Left ventricle myocardium inferior (tissue), 1 donor: ENCODE measurements around the gene ELP4. TPM values are rescaled to one million over a fixed set of nuclear protein-coding genes. Genes with fewer than 3 reads are reported as not detected.
A peak's percentile ranks its signal among the peaks of the same experiment; 100 is the strongest.

Experiments used
- DNase-seq: peaks from one replicate; pipeline ENCODE4 v3.0.0-alpha.2; 2020
- H3K27ac ChIP-seq: fragments of 200-600 bp; replicated peaks from 2 replicates; pipeline ENCODE4 v1.8.0; 2021
- H3K27me3 ChIP-seq: fragments of 200-600 bp; 2 replicates; pipeline ENCODE4 v1.8.0; 2021; ENCODE audit warnings: low read depth
- H3K36me3 ChIP-seq: fragments of 200-600 bp; 2 replicates; pipeline ENCODE4 v1.8.0; 2021
- H3K4me1 ChIP-seq: fragments of 200-600 bp; 2 replicates; pipeline ENCODE4 v1.8.0; 2021
- H3K4me3 ChIP-seq: fragments of 200-600 bp; 2 replicates; pipeline ENCODE4 v1.8.0; 2021; ENCODE audit warnings: mild to moderate bottlenecking, moderate library complexity
- H3K9me3 ChIP-seq: fragments of 200-600 bp; replicated peaks from 2 replicates; pipeline ENCODE4 v1.8.0; 2021
- CTCF ChIP-seq: fragments of 200-600 bp; IDR thresholded peaks from 2 replicates; pipeline ENCODE4 v1.8.0; 2021; ENCODE audit warnings: antibody characterized with exemption, mild to moderate bottlenecking, borderline replicate concordance
- intact Hi-C: fragments of 100-400 bp; cut with micrococcal nuclease; formaldehyde crosslinking; loops from one replicate; pipeline ENCODE4 v1.11.0; 2022
- long read RNA-seq: library from polyadenylated mRNA; unstranded; transcript quantifications from one replicate; pipeline ENCODE4 v2.0.0, GENCODE V29; 2021
- total RNA-seq: library from RNA; stranded (reverse); fragmentation: NEBNext Ultra II Directional; extraction: Animal tissue kit (Norgen Biotek cat#: 25700); gene quantifications from one replicate; pipeline ENCODE4 v1.2.1, GENCODE V29; 2021
- donor health status: DM: no; HTN: yes; CAD: no; lungs with severe emphysema.

ELP4 gene
- 13.6 TPM for total RNA-seq
- long read RNA-seq, full-length matches to known transcripts, result 8 of 11 reads
- long read RNA-seq, partial matches to known transcripts, result 2 of 11 reads
- long read RNA-seq, other reads (novel, unspliced or antisense), result 1 of 11 reads

GRCh38 chr11:31509429-31510345 lies at the start of gene ELP4, which contains the start of gene IMMP1L:
TSS of gene ELP4 (plus strand) at chr11:31509767. CDS start at chr11:31509785, 18 bp downstream.
TSS of gene IMMP1L (minus strand) at chr11:31509622. CDS start at chr11:31463276, 46,346 bp downstream.
- H3K9me3 ChIP-seq, result no peaks in the 10 kb centered on the region
- peaks cover 42% of the 10 kb centered on the region for H3K4me1 ChIP-seq
- peak; percentile 95 for DNase-seq
- H3K36me3 ChIP-seq, result peaks cover 5% of the 10 kb centered on the region
- H3K27ac ChIP-seq, result peak within 1 kb of the TSS; percentile 81
- intact Hi-C loops, result no loop called here
- H3K4me3 ChIP-seq, result peak within 1 kb of the TSS; percentile 75
- TF ChIP-seq CTCF, result no peak
- H3K27me3 ChIP-seq, result no peaks in the 10 kb centered on the region

- intact Hi-C loops, result no loop called here
Measured at GRCh38 chr11:31464436-31464835, 45.1 kb upstream of the ELP4 start.

GRCh38 chr11:31474083-31474482 lies 35.5 kb upstream of the ELP4 start:
- no peaks in the 10 kb centered on the region for H3K27me3 ChIP-seq
- intact Hi-C loops, result no loop called here
- no peak overlapping the region for H3K4me3 ChIP-seq
- H3K9me3 ChIP-seq, result no peaks in the 10 kb centered on the region
- H3K36me3 ChIP-seq, result no peaks in the 10 kb centered on the region
- TF ChIP-seq CTCF, result no peak
- no peaks in the 10 kb centered on the region for H3K4me1 ChIP-seq
- H3K27ac ChIP-seq, result no peak overlapping the region
- DNase-seq, result no peak

More at GRCh38 chr11:31464436-31464835, 45.1 kb upstream of the ELP4 start:
- no peak for DNase-seq
- H3K4me1 ChIP-seq, result no peaks in the 10 kb centered on the region
- H3K4me3 ChIP-seq, result no peak overlapping the region
- no peak for TF ChIP-seq CTCF
- H3K9me3 ChIP-seq, result peaks cover 34% of the 10 kb centered on the region
- no peaks in the 10 kb centered on the region for H3K27me3 ChIP-seq
- no peak overlapping the region for H3K27ac ChIP-seq
- peaks cover 25% of the 10 kb centered on the region for H3K36me3 ChIP-seq

- no peak overlapping the region for H3K4me3 ChIP-seq
- no peak overlapping the region for H3K27ac ChIP-seq
- H3K9me3 ChIP-seq, result no peaks in the 10 kb centered on the region
- DNase-seq, result no peak
- no peaks in the 10 kb centered on the region for H3K27me3 ChIP-seq
- no peaks in the 10 kb centered on the region for H3K36me3 ChIP-seq
- intact Hi-C loops, result no loop called here
- H3K4me1 ChIP-seq, result no peaks in the 10 kb centered on the region
- TF ChIP-seq CTCF, result no peak
Measured at GRCh38 chr11:31477528-31478222, 31.9 kb upstream of the ELP4 start.

- intact Hi-C loops, result no loop called here
- H3K27me3 ChIP-seq, result no peaks in the 10 kb centered on the region
- no peak overlapping the region for H3K27ac ChIP-seq
- no peaks in the 10 kb centered on the region for H3K36me3 ChIP-seq
- H3K9me3 ChIP-seq, result no peaks in the 10 kb centered on the region
- no peak overlapping the region for H3K4me3 ChIP-seq
- DNase-seq, result no peak
- peaks cover 2% of the 10 kb centered on the region for H3K4me1 ChIP-seq
- no peak for TF ChIP-seq CTCF
Measured at GRCh38 chr11:31478223-31478590, 31.4 kb upstream of the ELP4 start.
